HG03442 (cell line): ENCODE results near the gene ZNF438.

Experiments
- ATAC-seq: cut with Tn5 transposase; IDR thresholded peaks from one replicate; pipeline ENCODE4 v1.9.1; 2021; ENCODE audit warnings: mild to moderate bottlenecking, moderate library complexity; ENCODE audit not compliant: unreplicated experiment

The ZNF438 gene

DNA sequence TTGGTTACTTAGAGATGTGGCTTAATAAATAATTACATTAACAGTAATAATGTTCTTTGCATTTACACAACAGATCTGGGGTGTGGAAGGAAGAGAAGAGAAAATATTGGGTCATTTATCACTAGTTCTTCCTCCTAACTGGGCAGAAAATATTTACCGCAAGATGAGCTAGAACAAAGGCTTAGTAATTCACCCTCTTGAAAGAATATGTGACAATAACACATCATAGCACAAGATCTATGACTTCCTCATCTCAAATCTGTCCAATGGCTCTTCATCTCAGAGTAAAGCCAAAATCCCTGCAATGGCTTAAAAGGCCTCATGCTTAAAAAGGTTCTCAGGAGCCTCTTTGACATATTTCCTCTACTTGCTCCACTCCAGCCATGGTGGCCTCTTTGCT lies 178.6 kb downstream of the ZNF438 start:
- no peak for ATAC-seq

DNA sequence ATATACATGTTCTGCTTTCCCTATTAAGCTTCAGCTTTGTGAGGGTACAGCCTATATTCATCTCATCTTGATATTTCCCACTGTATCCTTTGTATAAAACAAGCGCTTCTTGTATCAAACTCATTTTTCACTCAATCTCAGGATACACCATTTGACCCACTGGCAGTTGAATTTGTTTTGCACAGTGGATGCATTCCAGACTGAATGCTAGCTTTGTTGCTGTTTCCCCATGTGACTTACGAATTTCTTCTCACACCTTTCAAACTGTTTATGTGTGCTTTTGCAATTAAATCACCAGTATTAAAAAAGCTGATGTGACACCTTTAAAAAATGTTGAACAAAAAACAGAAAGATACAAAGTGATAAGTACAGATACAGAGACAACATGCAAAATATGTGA lies 180.9 kb downstream of the ZNF438 start:
- ATAC-seq, result no peak

DNA sequence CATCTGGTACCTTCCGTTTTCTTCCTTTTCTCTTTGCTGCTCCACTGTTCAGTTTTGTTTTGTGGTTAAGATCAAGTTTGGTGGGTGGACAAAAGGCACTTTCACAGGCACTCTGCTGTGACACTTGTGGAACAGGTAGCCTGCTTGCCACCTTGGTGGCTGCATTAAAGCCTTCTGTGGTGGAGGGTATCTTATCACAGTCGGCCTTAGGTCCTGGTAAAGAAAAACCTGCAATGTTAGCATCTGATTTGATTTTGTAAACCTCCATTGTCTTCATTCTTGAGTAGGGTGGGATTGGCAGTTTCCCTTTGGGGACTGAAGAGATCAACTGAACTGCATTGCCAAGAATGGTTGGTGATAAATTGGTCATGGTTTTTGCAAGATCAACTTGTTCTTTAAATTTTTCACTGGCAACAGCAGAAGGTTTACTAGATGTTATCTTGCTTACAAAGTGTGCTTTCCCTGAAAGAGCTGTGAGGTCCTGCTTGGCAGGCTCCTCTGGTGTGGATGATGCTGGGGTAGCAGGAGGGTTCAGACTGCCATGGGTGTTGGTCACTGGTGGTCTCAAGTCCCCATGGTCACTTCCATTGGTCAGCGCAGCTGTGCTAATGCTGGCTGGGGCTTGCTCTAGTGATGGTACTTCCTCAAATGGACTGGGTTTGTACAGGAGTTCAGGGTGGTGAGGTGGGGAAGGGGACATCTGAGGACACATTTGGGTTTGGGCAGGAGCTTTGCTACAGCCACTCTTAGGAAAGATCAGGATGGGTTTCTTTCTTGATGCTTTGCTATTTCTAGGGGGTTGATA lies 182.2 kb downstream of the ZNF438 start:
- no peak for ATAC-seq

DNA sequence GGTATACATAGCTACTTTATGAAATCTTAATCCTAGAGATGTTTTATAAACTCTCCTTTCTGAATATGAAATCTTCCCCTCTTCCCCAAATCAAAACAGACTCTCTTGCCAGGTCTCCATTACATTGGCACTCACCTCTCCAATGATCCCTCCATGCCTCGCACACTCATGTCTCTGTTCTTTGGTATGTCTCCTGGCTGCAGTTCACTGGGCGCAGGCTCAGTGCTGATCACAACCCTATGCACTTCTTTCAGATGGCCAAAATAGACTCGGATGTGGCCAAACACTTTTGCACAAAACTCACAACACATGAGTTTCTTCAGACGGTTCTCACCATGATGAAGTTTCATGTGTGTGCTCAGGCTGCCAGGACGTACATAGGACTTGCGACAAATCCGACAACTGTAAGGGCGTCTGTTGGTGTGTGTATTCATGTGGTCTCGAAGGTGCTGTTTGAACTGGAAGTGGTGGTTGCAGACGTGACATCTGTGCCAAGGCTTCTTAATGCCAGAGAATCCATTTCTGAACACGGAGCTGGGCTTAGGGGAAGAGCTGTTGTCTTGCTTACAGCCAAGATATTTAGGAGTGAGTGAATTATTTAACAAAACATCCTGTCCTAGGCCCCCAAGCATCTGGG lies 183.2 kb downstream of the ZNF438 start:
- no peak for ATAC-seq

DNA sequence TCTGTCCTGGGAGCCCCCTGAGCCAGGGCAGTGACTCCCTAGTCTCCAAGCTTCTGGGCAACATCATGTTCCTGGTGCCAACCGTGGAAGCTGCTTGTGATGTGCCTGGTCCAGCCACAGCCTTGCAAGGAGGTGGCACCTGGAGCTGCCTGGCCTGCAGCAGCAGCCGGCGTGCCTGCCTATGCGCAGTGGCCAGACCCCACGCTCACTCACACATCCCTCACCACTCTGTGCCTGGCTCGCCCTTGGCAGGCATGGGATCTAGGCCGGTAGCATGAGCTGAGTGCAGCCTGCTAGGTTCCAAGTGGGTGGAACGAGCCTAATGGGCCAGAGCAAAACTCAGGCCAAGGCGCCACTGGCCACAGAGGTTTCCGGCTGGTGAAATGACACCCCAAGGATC lies 184.0 kb downstream of the ZNF438 start:
- ATAC-seq, result no peak

DNA sequence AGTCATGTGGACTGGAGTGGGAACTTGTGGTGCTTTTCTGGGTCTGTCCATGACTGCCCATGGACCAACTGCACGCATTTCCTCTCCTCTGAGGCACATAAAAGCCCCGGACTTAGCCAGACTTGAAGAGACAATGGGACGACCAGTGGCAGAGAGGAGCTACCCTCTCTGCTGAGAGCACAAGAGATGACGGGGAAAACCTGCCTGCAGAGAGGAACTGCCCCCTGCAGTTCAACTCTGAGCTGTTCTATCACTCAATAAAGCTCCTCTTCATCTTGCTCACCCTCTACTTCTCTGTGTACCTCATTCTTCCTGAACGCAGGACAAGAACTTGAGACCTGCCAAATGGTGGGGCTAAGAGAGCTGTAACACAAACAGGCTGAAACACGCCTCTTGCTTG lies 184.5 kb downstream of the ZNF438 start:
- ATAC-seq, result no peak

DNA sequence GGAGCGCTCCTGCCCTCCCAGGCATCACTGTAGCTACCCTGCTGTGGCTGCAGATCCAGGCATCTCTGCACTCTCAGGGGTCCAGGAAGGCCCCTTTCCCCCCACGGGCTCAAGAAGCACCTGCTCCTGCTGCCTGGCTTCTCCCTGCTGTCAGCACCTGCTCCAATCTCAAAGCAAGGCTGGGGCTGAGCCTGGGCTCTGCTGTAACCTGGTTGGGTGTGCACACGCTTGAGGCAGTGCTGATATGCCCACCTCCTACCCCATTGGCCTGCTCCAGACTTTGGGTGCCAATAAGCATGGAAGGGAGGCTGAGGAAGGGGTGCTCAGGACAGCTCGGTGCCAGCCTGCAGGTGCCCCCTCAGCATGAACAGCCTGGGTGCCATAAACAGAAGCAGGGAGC lies 185.0 kb downstream of the ZNF438 start:
- no peak for ATAC-seq

DNA sequence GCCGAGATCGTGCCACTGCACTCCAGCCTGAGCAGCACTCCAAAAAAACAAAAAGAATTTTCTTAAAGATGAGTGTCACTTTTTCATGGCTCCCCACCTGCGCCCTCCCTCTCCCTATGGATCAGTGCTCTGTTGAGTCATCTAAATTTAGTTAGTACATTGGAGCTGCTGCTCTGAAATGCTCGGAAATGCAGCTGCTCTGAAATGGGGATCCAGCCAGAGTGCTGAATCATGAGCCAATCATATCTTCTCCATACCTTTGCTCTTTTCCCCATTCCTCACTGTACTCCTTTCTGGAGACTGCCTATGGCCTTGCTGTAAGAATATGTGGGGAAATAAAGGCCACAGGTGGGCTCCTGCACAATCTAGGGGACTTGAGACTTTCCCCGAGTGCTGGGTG lies 188.8 kb downstream of the ZNF438 start:
- ATAC-seq, result no peak

DNA sequence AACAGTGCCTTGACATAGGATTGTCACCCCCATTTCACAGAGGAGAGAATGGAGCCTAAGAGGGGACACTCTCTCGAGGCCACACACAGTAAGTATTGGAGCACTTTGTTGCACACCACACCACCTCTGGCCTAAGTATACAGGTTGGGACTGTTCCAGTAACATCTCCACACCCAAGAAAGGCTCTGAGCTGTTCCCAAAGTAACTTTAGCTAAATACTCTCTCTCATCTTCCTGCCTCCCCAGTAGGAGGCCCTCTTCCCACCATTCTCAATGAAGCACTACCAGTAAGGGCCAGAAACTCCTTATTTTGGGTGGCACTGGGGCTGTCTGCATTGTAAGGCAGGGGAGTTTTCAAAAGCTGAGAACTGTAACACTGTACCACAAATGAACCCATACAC lies 189.5 kb downstream of the ZNF438 start:
- ATAC-seq, result no peak

DNA sequence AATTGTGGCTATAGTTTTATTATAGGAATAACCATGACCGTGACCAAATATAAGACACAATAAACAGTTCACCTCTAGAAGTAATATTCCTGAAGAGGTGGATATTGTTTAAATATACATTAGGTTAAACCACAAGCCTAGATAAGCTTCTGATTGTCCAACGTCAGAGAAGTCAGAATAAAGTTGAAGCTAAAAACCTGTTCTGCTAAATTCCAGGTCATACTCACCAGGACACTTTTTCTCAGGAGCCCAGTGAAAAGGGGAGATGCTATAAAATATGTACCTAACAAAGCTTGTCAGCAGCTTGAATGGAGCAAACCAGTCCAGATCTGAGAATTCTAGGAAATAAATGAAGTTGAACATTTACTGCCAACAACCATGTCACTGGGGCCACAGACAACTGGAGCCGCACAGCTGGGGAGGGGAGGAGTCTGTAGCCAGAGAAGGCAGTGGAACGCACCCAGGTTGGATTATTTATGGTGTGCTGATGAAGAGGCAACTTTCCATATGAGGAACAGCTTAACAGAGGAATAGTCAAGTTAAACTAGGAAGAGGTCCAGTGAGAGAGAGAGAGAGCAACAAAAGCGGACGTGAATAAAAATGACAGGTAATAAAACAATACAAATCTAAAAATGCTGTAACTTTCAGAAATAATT lies 191.1 kb downstream of the ZNF438 start:
- ATAC-seq, result no peak

DNA sequence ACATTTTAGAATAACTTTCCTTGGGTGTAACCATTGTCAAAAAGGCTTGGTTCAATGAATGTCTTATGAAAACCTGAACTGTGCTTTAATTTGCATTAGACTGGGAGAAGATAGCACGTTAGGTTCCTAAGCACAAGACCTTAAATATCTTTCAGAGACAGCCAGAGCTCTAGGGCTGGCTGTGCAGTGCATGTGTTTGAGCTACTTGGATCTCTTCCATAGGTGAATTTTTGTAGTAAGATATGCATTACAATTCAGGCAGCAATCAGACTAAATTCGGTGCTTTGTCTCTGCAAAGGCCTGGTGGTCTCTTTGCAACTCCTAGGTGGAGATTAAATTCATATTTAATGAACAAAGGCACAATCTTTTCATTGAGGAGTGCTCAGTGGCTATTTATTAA lies 192.0 kb downstream of the ZNF438 start:
- ATAC-seq, result no peak

DNA sequence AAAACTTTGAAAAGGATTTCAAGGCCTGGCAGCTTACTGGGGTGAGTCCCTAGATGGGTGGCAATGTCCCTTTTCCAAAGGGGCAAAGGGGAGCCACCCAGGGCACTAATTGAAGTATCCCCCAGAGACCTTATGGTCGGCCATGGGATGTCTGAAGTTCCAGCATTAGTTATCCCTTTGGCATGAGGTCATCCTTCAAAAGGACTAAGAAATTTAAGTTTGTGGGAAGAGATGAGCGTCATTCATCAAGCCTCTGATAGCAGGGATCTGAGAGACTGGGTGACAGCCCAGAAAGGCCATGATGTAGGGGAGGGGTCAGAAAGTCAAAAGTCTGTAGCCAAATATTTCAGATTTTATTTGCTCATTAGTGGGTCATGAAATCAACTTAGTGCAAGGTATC lies 195.3 kb downstream of the ZNF438 start:
- ATAC-seq, result no peak

DNA sequence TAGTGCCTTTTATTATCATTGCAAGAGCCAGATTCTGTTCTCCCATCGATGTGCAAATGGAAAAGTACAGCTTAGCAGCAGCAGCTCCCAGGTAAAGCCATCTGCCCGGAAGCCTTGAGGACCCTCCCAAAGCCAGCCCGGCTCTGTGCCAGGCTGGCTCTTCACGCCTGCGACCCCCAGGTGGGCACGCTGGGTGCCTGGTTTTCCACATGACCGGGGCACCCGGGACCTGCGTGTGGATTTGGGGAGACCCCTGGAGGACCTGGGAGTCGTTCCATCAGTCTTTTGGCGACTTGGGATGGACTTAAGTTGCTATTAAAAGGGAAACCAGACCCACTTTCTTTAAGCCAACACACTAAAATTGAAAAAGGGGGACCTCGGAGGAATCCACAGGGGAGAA lies 196.5 kb downstream of the ZNF438 start:
- no peak for ATAC-seq

DNA sequence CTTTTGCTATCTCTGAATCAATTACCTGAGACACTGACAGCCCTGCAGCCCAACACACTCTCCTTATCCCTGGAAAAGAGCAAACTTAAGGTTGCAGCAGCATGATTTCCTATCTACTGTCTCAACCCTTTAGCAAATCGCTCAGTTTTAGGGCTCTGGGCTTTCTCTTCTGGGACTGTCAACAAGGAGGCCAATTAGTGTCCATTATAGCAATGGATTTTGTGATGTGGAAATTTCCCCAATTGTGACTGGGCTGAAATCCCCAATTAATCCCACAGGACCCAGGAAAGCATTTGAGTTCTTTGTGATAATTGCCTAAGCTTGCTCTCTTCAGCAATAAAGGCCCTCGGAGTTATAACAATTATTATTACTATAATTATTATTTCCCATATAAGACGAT lies 197.0 kb downstream of the ZNF438 start:
- no peak for ATAC-seq

DNA sequence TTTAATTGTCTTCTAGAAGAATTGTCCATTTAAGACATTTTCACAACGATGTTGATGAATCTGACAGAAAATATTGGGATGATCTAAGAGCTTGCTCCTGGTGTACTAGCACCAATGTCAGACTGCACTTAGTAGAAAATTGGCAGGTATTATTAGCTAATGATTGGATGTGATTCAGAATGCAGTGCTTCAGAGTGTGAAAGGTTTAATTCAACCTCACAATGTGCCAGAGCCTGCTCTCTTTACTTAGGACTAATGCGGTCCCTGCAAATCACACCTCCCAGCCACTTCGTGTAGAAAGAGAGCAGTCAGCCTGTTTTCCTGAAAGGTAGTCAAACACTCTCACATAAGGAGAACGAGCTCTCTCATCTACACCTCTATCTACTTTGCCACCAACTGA lies 197.5 kb downstream of the ZNF438 start:
- ATAC-seq, result no peak

DNA sequence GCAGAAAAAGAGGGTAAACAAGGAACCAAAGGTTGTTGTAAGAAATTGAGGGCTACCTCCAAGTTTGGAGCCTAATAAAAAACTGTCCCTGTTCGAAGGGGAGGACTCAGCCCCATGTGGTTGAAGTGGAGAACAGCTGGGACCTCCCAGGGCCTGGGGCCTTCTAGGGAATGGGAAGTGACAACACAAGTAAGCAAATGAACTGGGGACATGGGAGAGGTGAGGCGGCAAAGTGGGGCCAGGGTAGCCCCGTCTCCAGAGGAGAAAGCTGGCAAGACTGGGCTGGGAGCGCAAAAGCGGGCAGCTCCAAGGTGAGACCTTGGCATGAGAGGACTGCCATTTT lies 198.1 kb downstream of the ZNF438 start:
- no peak for ATAC-seq

DNA sequence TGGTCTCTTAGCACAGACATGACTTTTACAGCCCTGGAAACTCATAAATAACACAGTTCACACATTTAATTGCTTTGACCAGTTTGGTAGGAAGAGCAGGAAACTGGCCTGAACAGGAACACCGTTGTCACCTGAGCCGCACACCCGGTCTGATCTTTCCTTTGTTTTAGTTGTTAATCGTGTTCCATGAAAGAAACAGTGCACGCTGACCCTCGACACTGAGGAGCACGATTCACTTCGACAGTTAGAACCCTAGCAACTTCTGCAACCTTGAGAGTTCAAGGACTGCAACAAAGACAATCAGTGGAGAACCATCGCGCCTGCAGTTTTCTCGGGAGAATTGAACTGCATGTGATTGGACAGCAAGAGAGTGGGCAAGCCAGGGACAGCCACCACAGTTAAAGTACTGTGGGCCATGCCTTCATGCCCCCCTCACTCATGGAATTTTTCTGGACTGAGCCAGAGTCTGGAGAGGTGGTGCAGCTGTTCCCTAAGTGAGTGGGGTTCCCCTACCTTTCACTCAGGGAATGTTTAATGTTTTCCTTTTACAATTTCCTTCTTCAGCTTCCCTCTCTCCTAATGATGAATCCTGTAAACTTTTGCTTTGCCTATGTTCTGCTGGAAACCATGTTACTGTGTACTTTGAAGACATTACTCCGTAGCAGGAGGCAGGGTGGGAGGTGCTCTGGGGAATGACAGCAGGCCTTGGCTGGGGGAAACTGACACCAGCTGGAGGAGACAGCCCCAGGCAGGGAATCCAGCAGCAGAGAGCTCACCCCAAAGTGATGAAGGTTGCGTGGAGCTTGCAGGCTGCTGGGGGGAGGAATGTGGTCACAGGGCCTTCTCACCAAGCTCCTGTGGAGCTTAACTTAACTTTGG lies 198.7 kb downstream of the ZNF438 start:
- ATAC-seq, result no peak

DNA sequence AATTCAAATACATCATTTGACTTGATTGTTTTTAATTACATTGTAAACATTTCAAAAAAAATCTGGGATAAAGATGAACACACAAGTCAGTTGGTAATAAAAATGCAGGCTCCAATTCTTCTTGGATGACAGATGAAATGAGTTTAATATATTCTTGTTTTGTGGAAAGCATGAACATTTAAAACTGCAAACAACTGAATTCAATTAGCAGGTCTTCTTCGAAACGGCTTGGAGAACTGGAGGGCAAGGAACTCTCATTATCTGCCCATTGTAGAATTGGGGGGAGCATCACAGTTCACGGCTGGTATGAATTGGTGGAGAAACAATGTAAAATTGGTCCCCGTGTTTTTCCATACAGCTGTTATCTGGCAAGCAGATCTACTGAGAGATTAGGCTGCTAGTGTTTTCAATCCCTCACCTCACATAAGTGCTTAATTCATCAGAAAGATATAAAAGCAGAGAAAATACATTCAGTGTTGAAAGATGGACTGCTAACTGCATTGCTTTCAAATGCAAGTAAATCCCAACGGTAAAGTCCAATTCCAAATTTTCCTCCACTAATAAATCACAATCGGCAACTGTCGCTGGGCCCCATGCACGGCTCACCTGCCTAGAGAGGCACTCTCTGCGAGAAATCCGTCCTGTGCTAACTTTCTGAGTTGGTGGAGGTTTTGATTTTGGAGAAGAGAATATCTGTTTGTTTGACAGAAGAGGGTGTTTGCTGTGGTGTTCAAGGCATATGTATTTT lies 199.5 kb downstream of the ZNF438 start:
- no peak for ATAC-seq

DNA sequence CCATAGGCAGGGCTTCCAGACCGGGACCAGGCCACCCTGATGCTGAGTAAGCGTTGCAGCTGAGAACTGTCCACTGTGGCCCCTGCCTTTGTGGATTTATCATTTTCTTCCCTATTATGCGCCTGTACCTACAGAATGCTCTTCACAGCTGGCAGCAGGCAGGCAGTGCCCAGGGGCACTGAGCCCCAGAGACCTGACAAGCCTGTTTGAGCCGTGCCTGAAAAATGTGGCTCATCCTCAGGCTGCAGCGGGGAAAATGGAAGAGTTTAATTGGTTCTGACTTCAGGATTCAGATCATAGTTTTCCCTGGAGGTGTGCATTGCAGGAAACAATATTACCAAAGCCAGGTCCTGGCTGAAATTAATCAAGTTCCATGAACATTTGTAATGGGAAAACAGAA lies 200.2 kb downstream of the ZNF438 start:
- no peak for ATAC-seq

DNA sequence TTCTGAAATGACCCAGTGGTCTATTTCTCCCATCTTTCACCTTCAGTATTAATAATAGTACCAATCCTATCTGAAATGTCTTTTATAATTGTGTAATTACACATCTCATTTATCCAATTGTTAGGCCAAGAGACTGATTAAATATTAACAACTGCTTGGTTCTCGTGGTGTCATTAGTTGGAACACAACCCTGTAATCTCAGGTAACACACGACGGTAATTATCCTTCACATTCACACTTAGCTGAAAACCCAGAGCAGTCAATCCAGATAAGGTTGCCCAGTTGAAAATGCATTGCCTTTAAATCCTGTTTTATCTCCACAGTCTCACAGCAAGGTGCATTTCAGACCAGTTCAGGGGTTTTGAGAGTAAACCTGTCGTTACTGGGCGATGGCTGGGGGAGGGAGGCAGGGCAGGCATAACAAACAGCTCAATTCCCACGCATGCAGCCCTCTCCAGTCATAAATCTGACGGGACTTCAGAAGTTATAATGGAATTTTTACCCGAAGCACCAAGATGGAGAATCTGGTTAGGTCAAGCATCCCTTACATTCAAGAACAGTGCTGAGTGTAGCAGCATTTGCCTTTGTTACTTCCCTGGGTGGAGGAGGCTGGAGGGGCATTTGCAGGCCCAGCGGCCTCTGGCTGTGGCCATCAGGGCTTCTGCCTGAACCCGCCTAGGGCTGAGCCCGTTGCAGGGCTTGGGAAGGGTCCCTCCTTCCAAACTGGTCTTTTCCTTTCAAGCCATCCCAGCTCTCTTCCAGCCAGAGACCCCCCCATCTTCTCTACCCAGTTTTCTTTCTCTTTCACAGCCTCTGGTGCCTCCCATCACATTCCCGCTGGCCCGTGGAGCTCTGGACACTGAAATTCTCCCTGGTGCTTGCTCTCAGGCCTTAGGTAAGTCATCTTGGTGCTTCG lies 201.1 kb downstream of the ZNF438 start:
- no peak for ATAC-seq
